Pulmonary artery endothelial cell (primary cell): ENCODE data around the gene FNDC11. TPM values are rescaled to one million over a fixed set of nuclear protein-coding genes. Genes with fewer than 3 reads are reported as not detected.
"Not testable (repeated sequence)": the region's sequence is repeated elsewhere in the genome, so short reads cannot be mapped to it uniquely, and the experiment has no call there.

Experiments
- DNase-seq: peaks from one replicate; pipeline ENCODE4 v3.0.0-alpha.2; 2011; ENCODE audit warnings: low read depth, low spot score
- total RNA-seq: library from RNA; depleted of rRNA; stranded (reverse); fragments of >200 nt; gene quantifications from 2 replicates; pipeline ENCODE4 v1.2.3, GENCODE V29; 2014

Gene FNDC11
- total RNA-seq, 1 donor from 2014 or later = 1.1 TPM

- peak; percentile 75 for DNase-seq
Observed at GRCh38 chr20:63553251-63553932, 567 bp upstream of the FNDC11 start.

GRCh38 chr20:63554361-63555278 lies 661 bp downstream of the FNDC11 start:
- DNase-seq = no peak

GRCh38 chr20:63555661-63556381 lies 1.9 kb downstream of the FNDC11 start:
- DNase-seq = no peak

GRCh38 chr20:63556873-63557478 lies 3.0 kb downstream of the FNDC11 start:
- DNase-seq = no peak

GRCh38 chr20:63557481-63557891 lies 3.5 kb downstream of the FNDC11 start:
- DNase-seq = no peak

GRCh38 chr20:63558804-63559484 lies 5.0 kb downstream of the FNDC11 start:
- no peak for DNase-seq

GRCh38 chr20:63559485-63560332 lies 5.8 kb downstream of the FNDC11 start:
- not testable (repeated sequence) for DNase-seq

GRCh38 chr20:63560333-63560805 lies 6.4 kb downstream of the FNDC11 start:
- DNase-seq = no peak

- DNase-seq = no peak
Observed at GRCh38 chr20:63560856-63561609, 7.1 kb downstream of the FNDC11 start.

- DNase-seq = no peak
Observed at GRCh38 chr20:63561624-63562396, 7.9 kb downstream of the FNDC11 start.

- no peak for DNase-seq
Observed at GRCh38 chr20:63562461-63563224, 8.7 kb downstream of the FNDC11 start.

GRCh38 chr20:63563225-63563935 lies 9.4 kb downstream of the FNDC11 start:
- DNase-seq = no peak

GRCh38 chr20:63564036-63564810 lies 10.3 kb downstream of the FNDC11 start:
- DNase-seq = no peak

GRCh38 chr20:63565021-63565698 lies 11.2 kb downstream of the FNDC11 start:
- no peak for DNase-seq

- no peak for DNase-seq
Observed at GRCh38 chr20:63565699-63566335, 11.9 kb downstream of the FNDC11 start.
